Measurements from ENCODE around the gene CAMK4.

DNA sequence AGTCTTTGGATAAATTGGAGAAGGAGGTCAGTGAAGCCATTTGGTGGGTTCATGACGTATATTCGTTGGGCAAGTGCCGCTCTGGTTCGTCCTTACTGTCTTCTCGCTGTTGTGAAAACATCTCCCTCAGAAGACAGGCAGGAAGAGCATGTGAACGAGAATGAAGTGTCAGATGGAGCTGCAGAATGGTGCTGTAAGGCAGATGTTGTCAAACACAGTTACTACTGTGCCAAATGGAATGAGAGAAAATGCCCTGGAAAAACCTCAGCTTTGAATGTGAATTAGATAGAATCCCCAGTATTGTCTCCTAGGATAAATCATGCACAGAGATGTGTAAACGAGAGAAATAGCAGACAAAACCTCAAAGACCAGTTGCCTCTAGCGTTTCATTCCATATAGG lies 121.5 kb downstream of the CAMK4 start:
- TF ChIP-seq CTCF (IDR thresholded peaks at IDR 0.05) (no peak), POLR2A (IDR thresholded peaks at IDR 0.05) (no peak)
